ENCODE results near the gene RPS15.
"Not testable (repeated sequence)": the region's sequence is repeated elsewhere in the genome, so short reads cannot be mapped to it uniquely, and the experiment has no call there.

The RPS15 gene

GRCh38 chr19:1429750-1430149 is 8.4 kb upstream of the RPS15 start:
- no peaks in the 10 kb centered on the region for H3K4me1 ChIP-seq
- in situ Hi-C loops (cut with MboI; ENCODE audit: low sequenced_read_pairs) = no loop called here
- no peak overlapping the region for H3K4me3 ChIP-seq
- no peaks in the 10 kb centered on the region for H3K9me3 ChIP-seq
- no peaks in the 10 kb centered on the region for H3K27me3 ChIP-seq (ENCODE audit: low read depth)
- H3K36me3 ChIP-seq (replicated peaks) = peaks cover 91% of the 10 kb centered on the region
- DNase-seq (ENCODE audit: low spot score in 2 of 2) = no peak

- Histone ChIP-seq H3K27me3 (ENCODE audit: low read depth) (no peaks in the 10 kb centered on the region), H3K4me3 (no peak overlapping the region), H3K9me3 (no peaks in the 10 kb centered on the region), H3K36me3 (replicated peaks) (peaks cover 87% of the 10 kb centered on the region), H3K4me1 (no peaks in the 10 kb centered on the region)
- in situ Hi-C loops (cut with MboI; ENCODE audit: low sequenced_read_pairs) = no loop called here
- DNase-seq (ENCODE audit: low spot score in 2 of 2) = no peak
These were observed 8.0 kb upstream of the RPS15 start for GRCh38 chr19:1430246-1430645.

GRCh38 chr19:1431759-1432506 is 6.3 kb upstream of the RPS15 start:
- peaks cover 79% of the 10 kb centered on the region for H3K36me3 ChIP-seq (replicated peaks)
- in situ Hi-C loops (cut with MboI; ENCODE audit: low sequenced_read_pairs) = no loop called here
- no peaks in the 10 kb centered on the region for H3K4me1 ChIP-seq
- H3K9me3 ChIP-seq = no peaks in the 10 kb centered on the region
- no peaks in the 10 kb centered on the region for H3K27me3 ChIP-seq (ENCODE audit: low read depth)
- H3K4me3 ChIP-seq = no peak overlapping the region
- no peak for DNase-seq (ENCODE audit: low spot score in 2 of 2)

GRCh38 chr19:1432507-1432887 is 5.7 kb upstream of the RPS15 start:
- Histone ChIP-seq H3K27me3 (ENCODE audit: low read depth) (no peaks in the 10 kb centered on the region), H3K4me3 (no peak overlapping the region), H3K4me1 (no peaks in the 10 kb centered on the region), H3K36me3 (replicated peaks) (peaks cover 74% of the 10 kb centered on the region), H3K9me3 (no peaks in the 10 kb centered on the region)
- in situ Hi-C loops (cut with MboI; ENCODE audit: low sequenced_read_pairs) = no loop called here
- DNase-seq (ENCODE audit: low spot score in 2 of 2) = no peak

GRCh38 chr19:1433119-1434039 is 4.8 kb upstream of the RPS15 start:
- Histone ChIP-seq H3K9me3 (no peaks in the 10 kb centered on the region), H3K27me3 (ENCODE audit: low read depth) (no peaks in the 10 kb centered on the region), H3K36me3 (replicated peaks) (peaks cover 68% of the 10 kb centered on the region), H3K4me3 (no peak overlapping the region), H3K4me1 (no peaks in the 10 kb centered on the region)
- no peak for DNase-seq (ENCODE audit: low spot score in 2 of 2)
- in situ Hi-C loops (cut with MboI; ENCODE audit: low sequenced_read_pairs) = no loop called here

GRCh38 chr19:1434040-1434366 is 4.2 kb upstream of the RPS15 start:
- in situ Hi-C loops (cut with MboI; ENCODE audit: low sequenced_read_pairs) = no loop called here

GRCh38 chr19:1434577-1435060 is 3.6 kb upstream of the RPS15 start:
- Histone ChIP-seq H3K9me3 (no peaks in the 10 kb centered on the region), H3K27me3 (ENCODE audit: low read depth) (no peaks in the 10 kb centered on the region), H3K4me3 (no peak overlapping the region), H3K36me3 (replicated peaks) (peaks cover 68% of the 10 kb centered on the region), H3K4me1 (no peaks in the 10 kb centered on the region)
- in situ Hi-C loops (cut with MboI; ENCODE audit: low sequenced_read_pairs) = no loop called here
- DNase-seq (ENCODE audit: low spot score in 2 of 2) = no peak

More at GRCh38 chr19:1434040-1434366, 4.2 kb upstream of the RPS15 start:
- H3K27me3 ChIP-seq (ENCODE audit: low read depth) = no peaks in the 10 kb centered on the region
- no peaks in the 10 kb centered on the region for H3K4me1 ChIP-seq
- peaks cover 68% of the 10 kb centered on the region for H3K36me3 ChIP-seq (replicated peaks)
- DNase-seq (ENCODE audit: low spot score in 2 of 2) = no peak
- no peak overlapping the region for H3K4me3 ChIP-seq
- no peaks in the 10 kb centered on the region for H3K9me3 ChIP-seq

- DNase-seq (ENCODE audit: low spot score in 2 of 2) = no peak
- in situ Hi-C loops (cut with MboI; ENCODE audit: low sequenced_read_pairs) = no loop called here
- Histone ChIP-seq H3K9me3 (no peaks in the 10 kb centered on the region), H3K27me3 (ENCODE audit: low read depth) (no peaks in the 10 kb centered on the region), H3K4me3 (no peak overlapping the region), H3K36me3 (replicated peaks) (peaks cover 70% of the 10 kb centered on the region), H3K4me1 (peaks cover 6% of the 10 kb centered on the region)
These were observed 2.7 kb upstream of the RPS15 start for GRCh38 chr19:1435378-1435989.

GRCh38 chr19:1437609-1438008 is 587 bp upstream of the RPS15 start:
- Histone ChIP-seq H3K36me3 (replicated peaks) (peaks cover 70% of the 10 kb centered on the region), H3K4me3 (peak overlapping the region; percentile 99), H3K9me3 (no peaks in the 10 kb centered on the region), H3K27me3 (ENCODE audit: low read depth) (no peaks in the 10 kb centered on the region), H3K4me1 (peaks cover 9% of the 10 kb centered on the region)
- in situ Hi-C loops (cut with MboI; ENCODE audit: low sequenced_read_pairs) = no loop called here
- no peak for DNase-seq (ENCODE audit: low spot score in 2 of 2)

- in situ Hi-C loops (cut with MboI; ENCODE audit: low sequenced_read_pairs) = no loop called here
- H3K36me3 ChIP-seq (replicated peaks) = peaks cover 67% of the 10 kb centered on the region
These were observed 748 bp downstream of the RPS15 start for GRCh38 chr19:1438933-1439354.

GRCh38 chr19:1439525-1440417 is 1.6 kb downstream of the RPS15 start:
- peaks cover 60% of the 10 kb centered on the region for H3K36me3 ChIP-seq (replicated peaks)
- H3K4me3 ChIP-seq = peak overlapping the region; percentile 99
- in situ Hi-C loops (cut with MboI; ENCODE audit: low sequenced_read_pairs); H3K27me3 ChIP-seq (ENCODE audit: low read depth); DNase-seq (ENCODE audit: low spot score in 2 of 2); H3K9me3 ChIP-seq: not testable (repeated sequence)
- H3K4me1 ChIP-seq = peaks cover 20% of the 10 kb centered on the region

More at GRCh38 chr19:1438933-1439354, 748 bp downstream of the RPS15 start:
- DNase-seq (ENCODE audit: low spot score in 2 of 2) = no peak
- Histone ChIP-seq H3K4me3 (peak overlapping the region; percentile 99), H3K4me1 (peaks cover 16% of the 10 kb centered on the region), H3K9me3 (no peaks in the 10 kb centered on the region), H3K27me3 (ENCODE audit: low read depth) (no peaks in the 10 kb centered on the region)

- Histone ChIP-seq H3K36me3 (replicated peaks) (peaks cover 57% of the 10 kb centered on the region), H3K9me3 (no peaks in the 10 kb centered on the region), H3K4me3 (peak overlapping the region; percentile 99), H3K4me1 (peaks cover 26% of the 10 kb centered on the region), H3K27me3 (ENCODE audit: low read depth) (no peaks in the 10 kb centered on the region)
- DNase-seq (ENCODE audit: low spot score in 2 of 2) = no peak
- in situ Hi-C loops (cut with MboI; ENCODE audit: low sequenced_read_pairs) = no loop called here
These were observed 2.2 kb downstream of the RPS15 start for GRCh38 chr19:1440418-1440801.

GRCh38 chr19:1441022-1441426 is 2.8 kb downstream of the RPS15 start:
- Histone ChIP-seq H3K36me3 (replicated peaks) (peaks cover 51% of the 10 kb centered on the region), H3K9me3 (no peaks in the 10 kb centered on the region), H3K4me3 (no peak overlapping the region), H3K4me1 (peaks cover 28% of the 10 kb centered on the region), H3K27me3 (ENCODE audit: low read depth) (no peaks in the 10 kb centered on the region)
- DNase-seq (ENCODE audit: low spot score in 2 of 2) = no peak
- in situ Hi-C loops (cut with MboI; ENCODE audit: low sequenced_read_pairs) = no loop called here
